ENCODE results near the gene NKAPD1. TPM values are rescaled to one million over a fixed set of nuclear protein-coding genes. Genes with fewer than 3 reads are reported as not detected.

Gene NKAPD1
- total and polyA plus RNA-seq, 9 of the 15 experiments (the other 6 are each of a cell fraction or from before 2014, with no cell fraction given): 14.1 to 73.5 (median 29.3) TPM

DNA sequence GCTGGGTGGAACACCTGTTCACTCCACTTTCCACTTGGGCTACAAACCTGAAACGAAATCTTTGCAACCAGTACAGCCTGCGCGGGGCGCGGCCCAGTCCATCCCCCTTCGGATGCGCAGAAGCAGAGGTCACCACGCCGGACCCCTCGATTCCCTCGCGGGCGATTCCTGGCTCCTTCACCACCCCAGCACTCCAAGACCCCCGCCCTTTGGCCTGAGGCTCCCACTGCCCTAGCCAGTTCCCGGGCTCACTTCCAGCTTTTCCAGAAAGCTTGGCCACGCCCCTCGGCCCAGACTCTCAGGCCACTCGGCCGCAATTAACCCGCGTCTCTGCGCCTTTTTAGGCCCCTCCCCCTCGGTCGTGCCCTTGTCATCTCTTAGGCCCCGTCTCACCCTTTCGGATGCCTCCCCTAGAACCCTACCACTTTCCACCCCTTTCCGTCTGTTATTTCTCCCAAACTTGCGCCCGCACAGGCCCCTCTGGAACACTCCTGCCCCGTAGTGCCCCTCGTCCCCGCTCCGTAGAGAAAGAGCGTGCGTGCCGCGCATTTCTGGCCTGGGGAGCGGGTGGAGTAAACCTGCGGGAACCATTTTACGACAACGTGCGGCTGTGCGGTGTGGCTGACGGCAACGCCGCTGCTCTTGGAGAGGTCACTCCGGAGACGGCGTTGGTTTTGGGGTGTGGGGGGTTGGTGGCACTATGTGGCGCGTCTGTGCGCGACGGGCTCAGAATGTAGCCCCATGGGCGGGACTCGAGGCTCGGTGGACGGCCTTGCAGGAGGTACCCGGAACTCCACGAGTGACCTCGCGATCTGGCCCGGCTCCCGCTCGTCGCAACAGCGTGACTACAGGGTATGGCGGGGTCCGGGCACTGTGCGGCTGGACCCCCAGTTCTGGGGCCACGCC lies 49.1 kb upstream of the NKAPD1 start, which contains the start of gene DLAT (continued):
- TF ChIP-seq, protein P1, sequence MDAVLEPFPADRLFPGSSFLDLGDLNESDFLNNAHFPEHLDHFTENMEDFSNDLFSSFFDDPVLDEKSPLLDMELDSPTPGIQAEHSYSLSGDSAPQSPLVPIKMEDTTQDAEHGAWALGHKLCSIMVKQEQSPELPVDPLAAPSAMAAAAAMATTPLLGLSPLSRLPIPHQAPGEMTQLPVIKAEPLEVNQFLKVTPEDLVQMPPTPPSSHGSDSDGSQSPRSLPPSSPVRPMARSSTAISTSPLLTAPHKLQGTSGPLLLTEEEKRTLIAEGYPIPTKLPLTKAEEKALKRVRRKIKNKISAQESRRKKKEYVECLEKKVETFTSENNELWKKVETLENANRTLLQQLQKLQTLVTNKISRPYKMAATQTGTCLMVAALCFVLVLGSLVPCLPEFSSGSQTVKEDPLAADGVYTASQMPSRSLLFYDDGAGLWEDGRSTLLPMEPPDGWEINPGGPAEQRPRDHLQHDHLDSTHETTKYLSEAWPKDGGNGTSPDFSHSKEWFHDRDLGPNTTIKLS (IDR thresholded peaks at IDR 0.05; ENCODE audit: borderline replicate concordance, low read depth): peak; percentile 53; the same call in 1 of the 2 replicates
- no peak for TF ChIP-seq ZZZ3 (IDR thresholded peaks at IDR 0.05)
- TF ChIP-seq, protein P2, sequence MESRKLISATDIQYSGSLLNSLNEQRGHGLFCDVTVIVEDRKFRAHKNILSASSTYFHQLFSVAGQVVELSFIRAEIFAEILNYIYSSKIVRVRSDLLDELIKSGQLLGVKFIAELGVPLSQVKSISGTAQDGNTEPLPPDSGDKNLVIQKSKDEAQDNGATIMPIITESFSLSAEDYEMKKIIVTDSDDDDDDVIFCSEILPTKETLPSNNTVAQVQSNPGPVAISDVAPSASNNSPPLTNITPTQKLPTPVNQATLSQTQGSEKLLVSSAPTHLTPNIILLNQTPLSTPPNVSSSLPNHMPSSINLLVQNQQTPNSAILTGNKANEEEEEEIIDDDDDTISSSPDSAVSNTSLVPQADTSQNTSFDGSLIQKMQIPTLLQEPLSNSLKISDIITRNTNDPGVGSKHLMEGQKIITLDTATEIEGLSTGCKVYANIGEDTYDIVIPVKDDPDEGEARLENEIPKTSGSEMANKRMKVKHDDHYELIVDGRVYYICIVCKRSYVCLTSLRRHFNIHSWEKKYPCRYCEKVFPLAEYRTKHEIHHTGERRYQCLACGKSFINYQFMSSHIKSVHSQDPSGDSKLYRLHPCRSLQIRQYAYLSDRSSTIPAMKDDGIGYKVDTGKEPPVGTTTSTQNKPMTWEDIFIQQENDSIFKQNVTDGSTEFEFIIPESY (CRISPR knock-in tag; IDR thresholded peaks at IDR 0.05): peak; percentile 54; the same call in 1 of the 2 replicates
- TF ChIP-seq, protein P3, sequence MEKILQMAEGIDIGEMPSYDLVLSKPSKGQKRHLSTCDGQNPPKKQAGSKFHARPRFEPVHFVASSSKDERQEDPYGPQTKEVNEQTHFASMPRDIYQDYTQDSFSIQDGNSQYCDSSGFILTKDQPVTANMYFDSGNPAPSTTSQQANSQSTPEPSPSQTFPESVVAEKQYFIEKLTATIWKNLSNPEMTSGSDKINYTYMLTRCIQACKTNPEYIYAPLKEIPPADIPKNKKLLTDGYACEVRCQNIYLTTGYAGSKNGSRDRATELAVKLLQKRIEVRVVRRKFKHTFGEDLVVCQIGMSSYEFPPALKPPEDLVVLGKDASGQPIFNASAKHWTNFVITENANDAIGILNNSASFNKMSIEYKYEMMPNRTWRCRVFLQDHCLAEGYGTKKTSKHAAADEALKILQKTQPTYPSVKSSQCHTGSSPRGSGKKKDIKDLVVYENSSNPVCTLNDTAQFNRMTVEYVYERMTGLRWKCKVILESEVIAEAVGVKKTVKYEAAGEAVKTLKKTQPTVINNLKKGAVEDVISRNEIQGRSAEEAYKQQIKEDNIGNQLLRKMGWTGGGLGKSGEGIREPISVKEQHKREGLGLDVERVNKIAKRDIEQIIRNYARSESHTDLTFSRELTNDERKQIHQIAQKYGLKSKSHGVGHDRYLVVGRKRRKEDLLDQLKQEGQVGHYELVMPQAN (IDR thresholded peaks at IDR 0.05; ENCODE audit: borderline replicate concordance): peak; percentile 95
- TF ChIP-seq ZFPM2 (CRISPR knock-in tag; IDR thresholded peaks at IDR 0.05): no peak
- no peak for TF ChIP-seq PTTG1 (tag; IDR thresholded peaks at IDR 0.05; ENCODE audit: low read depth)
- TF ChIP-seq, protein P4, sequence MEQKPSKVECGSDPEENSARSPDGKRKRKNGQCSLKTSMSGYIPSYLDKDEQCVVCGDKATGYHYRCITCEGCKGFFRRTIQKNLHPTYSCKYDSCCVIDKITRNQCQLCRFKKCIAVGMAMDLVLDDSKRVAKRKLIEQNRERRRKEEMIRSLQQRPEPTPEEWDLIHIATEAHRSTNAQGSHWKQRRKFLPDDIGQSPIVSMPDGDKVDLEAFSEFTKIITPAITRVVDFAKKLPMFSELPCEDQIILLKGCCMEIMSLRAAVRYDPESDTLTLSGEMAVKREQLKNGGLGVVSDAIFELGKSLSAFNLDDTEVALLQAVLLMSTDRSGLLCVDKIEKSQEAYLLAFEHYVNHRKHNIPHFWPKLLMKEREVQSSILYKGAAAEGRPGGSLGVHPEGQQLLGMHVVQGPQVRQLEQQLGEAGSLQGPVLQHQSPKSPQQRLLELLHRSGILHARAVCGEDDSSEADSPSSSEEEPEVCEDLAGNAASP (IDR thresholded peaks at IDR 0.05): no peak
- TF ChIP-seq GABPA (tag; conservative IDR thresholded peaks at IDR 0.05; ENCODE audit: low read depth): 0 out of 2 replicates have a peak, but pooled peaks have one; percentile 35
- TF ChIP-seq ZBTB7A (IDR thresholded peaks at IDR 0.05; ENCODE audit: borderline replicate concordance, control insufficient read depth, low read depth, low read length): peak; percentile 57; the same call in 1 of the 2 replicates
- TF ChIP-seq ZNF830 (CRISPR knock-in tag; IDR thresholded peaks at IDR 0.05): no peak
- TF ChIP-seq THRAP3 (IDR thresholded peaks at IDR 0.05; ENCODE audit: borderline replicate concordance): no peak
- no peak for TF ChIP-seq ZFP1 (CRISPR knock-in tag; IDR thresholded peaks at IDR 0.05)
- TF ChIP-seq, protein P5, sequence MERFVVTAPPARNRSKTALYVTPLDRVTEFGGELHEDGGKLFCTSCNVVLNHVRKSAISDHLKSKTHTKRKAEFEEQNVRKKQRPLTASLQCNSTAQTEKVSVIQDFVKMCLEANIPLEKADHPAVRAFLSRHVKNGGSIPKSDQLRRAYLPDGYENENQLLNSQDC (CRISPR knock-in tag; IDR thresholded peaks at IDR 0.05): no peak
- no peak for TF ChIP-seq MTF1 (CRISPR knock-in tag; IDR thresholded peaks at IDR 0.05; ENCODE audit: borderline replicate concordance)
- no peak for TF ChIP-seq ZNF696 (CRISPR knock-in tag; conservative IDR thresholded peaks at IDR 0.05)
- TF ChIP-seq PRMT5 (CRISPR knock-in tag; IDR thresholded peaks at IDR 0.05): no peak
- no peak for TF ChIP-seq HEY1 (CRISPR knock-in tag; IDR thresholded peaks at IDR 0.05; ENCODE audit: borderline replicate concordance)
- TF ChIP-seq PRPF4 (IDR thresholded peaks at IDR 0.05; ENCODE audit: insufficient read depth, low read depth, low read length, poor library complexity, severe bottlenecking): no peak
- TF ChIP-seq CBX5 (IDR thresholded peaks at IDR 0.05; ENCODE audit: borderline replicate concordance, low read depth): no peak
- no peak for TF ChIP-seq ZNF707 (CRISPR knock-in tag; conservative IDR thresholded peaks at IDR 0.05)
